ENCODE results near the gene STIM2. TPM values are rescaled to one million over a fixed set of nuclear protein-coding genes. Genes with fewer than 3 reads are reported as not detected.

Gene STIM2
- total RNA-seq, 1 donor from 2014 or later: 22.5 TPM

DNA sequence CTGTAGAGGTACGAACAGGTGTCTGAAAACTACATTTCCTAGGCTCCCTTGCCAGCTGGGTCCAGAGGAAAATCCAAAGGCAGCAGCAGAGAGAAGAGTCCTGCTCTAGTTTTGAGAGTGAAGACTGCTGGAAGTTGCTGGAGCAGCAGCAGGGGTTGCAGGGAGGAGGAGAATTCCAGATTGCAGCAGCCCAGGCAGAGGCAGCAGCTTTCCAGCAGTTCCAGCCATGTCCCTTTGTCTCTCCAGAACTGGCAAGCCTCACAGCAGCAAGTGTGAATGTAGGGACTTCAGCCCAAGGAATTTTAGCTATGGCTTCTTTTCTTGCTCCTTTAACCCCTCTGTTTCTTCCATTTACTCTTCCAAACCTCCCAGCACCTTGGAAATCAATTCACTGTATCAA, 24.1 kb upstream of the STIM2 start:
- DNase-seq (ENCODE audit: low spot score): no peak

DNA sequence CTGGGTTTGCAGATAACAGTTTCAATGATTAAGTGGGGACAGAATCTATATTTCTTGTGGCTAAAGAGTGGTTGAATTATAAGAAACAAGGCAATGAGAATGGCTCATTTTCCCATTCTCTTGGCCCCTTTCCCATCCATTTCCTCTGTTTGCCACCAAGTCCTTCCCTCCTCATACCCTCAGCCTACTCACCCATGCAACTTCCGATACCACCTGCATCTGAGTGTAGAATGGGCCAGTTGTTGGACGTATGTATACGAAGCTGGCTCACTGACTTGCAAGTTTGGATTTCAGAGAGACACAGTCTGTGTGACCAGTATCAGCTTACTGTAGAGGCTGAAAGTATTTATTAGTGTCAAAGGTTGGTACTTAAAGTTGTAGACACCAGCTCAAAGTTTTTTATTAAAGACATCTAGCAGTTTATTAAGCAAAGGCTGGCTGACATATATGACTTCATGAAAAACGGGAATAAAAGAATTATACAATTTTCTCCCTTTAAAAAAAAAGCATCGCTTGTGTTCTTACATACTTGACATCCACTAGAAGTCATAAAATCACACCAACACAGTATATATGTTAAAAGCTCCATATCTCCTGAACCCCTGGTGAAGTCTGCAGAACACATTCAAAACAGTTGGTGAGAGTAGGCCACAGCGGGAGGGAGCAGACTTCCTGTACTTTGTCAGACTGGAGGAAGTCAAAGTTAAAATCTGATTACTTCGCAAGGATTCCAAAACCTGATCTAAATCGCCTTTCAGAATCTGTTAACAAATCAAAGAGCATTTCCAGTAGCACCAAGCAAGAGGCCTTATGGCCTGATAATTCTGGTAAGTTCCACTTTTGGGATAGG, 22.4 kb upstream of the STIM2 start:
- no peak for DNase-seq (ENCODE audit: low spot score)

DNA sequence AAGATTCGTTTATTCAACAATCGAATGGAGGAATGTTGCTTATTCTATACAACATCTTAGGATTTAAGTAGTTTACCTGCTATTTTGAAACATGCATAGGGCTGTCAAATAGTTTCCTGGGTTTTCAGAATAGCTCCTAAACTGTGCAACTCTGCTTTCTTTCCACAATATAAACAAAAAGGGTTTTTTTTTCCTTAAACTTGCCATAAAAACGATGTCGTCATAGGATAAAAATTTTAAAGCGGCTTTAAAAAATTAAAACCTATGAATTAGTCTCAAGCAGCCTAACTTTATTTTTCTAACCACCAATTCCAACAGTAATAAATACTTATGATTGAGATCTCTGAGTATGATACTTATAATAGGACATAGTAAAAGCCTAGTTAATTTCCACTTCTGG, 21.6 kb upstream of the STIM2 start:
- DNase-seq (ENCODE audit: low spot score): no peak

DNA sequence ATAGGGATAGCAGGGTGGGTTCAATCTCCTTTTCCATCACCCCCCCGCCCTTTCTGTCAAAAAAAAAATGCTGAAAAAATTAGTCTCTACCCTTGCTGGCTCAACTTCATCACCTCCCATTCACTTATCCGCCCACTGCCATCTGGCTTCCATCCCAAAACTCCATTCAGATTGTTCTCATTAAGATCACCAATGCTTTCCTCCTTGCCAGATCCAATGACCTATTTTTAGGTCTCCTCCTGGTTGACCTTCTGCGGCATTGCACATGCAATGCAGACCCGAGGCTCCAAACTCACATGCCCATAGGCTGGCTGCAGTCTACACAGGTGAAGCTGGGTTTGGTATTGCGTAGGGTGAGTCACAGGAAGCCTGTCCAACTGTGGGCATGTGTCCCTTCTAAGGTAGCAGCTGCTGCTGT, 21.1 kb upstream of the STIM2 start:
- no peak for DNase-seq (ENCODE audit: low spot score)

DNA sequence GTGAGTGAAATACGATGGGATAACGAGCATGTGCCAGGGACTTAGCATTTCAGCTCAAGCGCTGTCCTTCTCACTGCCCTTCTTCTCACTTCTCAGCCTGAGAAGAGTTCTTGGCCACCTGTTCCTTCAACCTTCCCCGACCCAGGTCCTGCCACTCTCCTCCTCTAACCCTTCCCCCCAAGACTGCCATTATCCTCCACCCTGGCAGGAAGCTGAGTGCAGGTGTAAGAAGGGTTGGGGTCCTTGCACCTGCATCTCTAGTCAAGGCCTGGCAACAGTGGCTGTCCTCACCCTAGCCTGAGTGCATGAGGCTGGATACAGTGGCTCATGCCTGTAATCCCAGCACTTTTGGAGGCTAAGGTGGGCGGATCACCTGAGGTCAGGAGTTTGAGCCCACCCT, 19.9 kb upstream of the STIM2 start:
- DNase-seq (ENCODE audit: low spot score): no peak

DNA sequence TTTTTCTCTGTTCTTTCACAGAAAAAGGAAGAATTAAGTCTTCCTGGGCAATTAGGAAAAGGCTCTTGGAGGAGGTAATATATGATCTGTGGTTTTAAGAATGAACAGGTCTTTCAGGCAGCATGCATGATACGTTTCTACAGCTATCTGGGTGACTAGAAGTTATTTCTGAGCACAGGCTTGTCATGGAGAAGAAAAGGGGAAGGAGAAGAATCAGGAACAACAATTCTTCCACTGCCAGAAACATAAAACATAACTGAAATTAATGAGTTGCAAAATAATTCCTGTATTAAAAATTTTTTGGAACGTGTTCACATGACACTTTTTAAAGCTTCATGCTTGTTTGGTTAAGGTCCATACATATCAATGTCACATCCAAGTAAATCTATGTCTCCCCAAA, 17.7 kb upstream of the STIM2 start:
- no peak for DNase-seq (ENCODE audit: low spot score)

DNA sequence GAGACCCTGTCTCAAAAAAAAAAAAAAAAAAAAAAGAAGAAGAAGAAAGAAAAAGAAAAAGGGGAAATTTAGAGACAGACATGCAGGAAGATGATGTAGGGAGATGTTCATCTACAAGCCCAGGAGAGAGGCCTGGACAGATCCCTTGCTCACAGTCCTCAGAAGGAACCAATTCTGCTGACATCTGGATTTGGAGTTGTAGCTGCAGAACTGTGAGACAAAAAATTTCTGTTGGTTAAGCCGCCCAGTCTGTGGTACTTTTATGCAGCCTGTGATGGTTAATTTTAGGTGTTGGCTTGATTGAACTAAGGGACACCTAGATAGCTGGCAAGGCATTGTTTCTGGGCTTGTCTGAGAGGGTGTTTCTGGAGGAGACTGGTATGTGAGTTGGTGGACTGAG, 10.1 kb upstream of the STIM2 start:
- no peak for DNase-seq (ENCODE audit: low spot score)

DNA sequence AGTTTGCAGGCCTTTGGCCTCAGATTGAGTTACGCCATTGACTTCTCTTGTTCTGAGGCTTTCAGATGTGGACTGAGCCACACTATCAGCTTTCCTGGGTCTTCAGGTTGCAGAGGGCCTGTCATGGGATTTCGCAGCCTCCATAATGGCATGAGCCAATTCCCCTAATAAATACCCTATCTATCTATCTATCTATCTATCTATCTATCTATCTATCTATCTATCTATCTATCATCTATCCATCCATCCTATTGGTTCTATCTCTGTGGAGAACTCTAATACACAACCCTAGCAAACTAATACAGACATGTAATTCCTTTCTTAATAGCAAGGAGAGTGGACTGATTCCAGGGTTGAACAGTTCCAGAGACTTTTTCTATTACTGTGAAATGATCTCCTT, 9.5 kb upstream of the STIM2 start:
- no peak for DNase-seq (ENCODE audit: low spot score)

DNA sequence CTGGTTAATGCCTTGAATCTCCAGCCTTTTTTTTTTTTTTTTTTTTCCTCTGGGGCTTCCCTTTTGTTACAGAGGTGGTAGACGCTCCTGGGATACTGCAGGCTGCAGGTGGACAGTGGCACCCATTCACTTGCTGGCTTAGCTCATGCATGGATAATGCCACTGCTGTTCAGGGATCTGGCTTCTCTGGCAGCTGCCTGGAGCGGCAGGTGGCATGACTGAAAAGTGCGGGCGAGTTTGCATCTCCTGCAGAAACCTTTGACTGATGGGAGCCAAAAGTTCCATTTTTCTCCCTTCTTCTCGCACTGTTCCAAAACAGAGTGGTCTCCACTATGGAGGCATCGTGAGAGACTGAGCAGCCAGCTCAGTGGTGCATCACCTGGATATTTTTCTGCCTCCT, 5.9 kb upstream of the STIM2 start:
- DNase-seq (ENCODE audit: low spot score): no peak

DNA sequence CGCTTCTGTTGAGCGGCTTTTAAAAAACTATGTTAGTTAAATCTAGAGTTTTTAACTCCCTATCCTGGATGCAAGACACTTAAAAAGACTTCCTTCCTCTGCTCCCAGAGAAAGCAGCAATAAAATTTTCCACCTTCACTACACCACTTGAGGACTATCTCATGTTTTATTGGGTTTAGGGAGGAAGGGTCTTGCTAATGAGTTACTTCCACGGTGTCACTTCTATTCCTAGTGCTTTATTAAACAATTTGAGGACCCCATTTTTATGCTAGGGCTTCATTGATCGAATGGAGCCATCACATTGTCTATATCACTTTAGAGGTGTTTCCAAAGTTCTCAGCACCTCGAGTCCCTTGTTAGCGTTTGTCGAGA, 3.7 kb upstream of the STIM2 start:
- DNase-seq (ENCODE audit: low spot score): no peak

DNA sequence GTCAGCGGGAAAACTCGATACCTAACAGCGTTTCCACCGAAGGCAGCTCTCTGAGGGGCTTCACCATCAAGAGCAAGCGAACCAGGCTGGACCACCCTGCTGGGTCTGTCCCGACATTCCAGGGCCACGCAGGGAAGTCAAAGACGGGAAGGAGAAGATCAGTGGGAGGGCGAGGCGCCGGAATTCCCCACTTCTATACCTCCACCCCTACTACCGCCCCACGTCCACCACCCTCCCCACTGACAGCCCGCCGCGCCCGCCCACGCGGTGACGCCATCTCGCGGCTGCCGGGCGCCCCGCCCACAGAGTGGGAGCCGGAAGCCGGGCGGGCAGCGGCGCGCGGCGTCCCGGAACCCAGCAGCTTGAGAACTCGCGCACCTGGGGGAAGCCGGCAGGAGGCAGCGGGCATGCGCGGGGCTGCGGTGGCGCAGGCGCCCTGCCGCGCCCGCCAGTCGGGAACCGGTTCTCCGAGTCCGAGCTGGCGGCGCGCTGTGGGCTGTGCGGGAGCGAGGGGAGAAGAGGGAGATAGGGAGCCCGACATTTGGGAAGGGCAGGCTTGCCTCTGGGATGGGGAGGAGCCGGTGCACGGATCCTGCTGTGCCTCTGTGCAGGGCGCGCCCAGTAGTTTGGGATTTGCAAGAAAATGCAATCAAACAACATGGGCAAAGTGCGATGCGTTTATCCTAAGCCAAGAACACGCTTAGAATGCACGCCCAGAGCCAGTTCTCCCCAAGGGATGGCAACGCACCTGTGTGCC, 3.2 kb upstream of the STIM2 start:
- peak; percentile 98 for DNase-seq (ENCODE audit: low spot score)

DNA sequence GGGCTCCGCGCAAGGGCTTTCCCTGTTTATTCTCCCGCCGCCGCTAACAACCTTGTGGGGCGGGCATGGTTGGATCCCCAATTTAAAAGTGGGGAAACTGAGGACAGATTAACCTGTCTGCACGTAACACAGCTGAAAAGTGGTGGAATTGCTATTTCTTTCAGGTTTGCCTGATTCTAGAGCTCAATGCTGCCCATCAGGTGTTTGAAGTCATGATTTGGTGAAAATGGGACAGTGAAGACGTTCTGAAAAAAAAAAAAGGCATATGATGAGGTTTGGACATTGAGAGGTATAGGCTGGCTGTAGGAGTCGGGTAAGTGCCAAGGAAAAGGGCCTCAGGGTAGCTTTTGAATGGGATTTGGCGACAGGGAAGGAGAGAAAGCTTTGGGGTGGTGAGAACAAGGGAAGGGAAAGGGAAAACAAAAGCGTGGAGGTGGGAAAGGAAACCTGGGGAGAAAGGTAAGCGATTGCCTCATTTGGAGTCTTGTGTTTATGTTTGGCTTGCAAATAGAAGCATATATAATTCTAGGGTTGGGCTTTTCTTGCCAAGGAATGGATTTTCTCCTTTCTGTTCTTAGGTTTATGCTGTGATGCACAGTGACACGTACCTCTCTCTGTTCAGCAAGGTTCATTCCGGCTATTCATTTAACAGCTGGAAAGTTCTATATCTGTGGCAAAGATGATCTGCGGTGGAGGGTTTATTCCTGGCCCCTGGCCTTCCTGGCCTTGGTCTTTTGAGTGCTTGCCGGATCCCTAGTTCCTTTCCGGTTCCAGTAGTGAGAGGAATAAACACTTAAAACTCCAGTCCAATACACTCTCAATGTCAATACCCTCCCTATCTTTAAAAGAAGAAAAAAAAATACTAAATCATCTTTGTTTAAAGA, 2.4 kb upstream of the STIM2 start:
- DNase-seq (ENCODE audit: low spot score): no peak

DNA sequence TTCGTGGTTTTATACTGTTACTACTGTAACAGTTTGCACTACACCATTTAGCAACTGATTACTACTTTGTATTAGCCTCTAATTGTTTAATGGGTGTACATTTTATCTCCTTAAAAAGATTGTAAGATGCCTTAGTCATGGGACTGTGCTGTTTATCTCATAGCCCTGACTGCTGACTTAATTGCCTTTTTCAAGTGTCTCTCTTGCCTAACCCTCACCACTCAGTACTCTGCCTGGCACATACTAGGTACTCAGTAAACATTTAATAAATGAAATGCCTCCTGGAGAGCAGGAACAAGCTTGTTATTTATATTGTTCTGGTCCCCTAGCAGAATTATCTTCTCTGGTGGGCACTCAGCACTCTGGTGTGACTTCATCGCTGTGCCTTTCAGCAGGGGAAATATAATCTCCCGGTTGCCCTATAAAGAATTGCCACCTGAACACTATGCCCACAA, 1.7 kb upstream of the STIM2 start:
- no peak for DNase-seq (ENCODE audit: low spot score)

DNA sequence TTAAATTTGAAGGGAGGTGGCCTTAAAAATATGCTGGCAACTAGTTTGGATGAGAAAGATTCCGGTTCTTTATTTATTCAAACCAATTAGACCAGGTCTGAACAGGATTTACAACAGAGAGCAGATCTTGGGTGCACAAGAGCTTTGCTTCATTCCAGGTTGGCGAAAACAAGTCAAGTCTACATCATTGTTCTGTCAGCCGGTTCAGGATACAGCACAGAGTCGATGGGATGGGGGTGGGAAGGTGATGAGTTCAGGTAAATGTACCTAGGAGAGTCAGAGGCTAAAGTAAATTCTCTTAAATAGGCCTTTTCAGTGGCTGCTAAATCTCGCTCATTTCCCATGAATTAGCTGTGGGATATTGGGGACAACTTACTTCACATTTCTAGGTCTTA, 882 bp upstream of the STIM2 start:
- no peak for DNase-seq (ENCODE audit: low spot score)

DNA sequence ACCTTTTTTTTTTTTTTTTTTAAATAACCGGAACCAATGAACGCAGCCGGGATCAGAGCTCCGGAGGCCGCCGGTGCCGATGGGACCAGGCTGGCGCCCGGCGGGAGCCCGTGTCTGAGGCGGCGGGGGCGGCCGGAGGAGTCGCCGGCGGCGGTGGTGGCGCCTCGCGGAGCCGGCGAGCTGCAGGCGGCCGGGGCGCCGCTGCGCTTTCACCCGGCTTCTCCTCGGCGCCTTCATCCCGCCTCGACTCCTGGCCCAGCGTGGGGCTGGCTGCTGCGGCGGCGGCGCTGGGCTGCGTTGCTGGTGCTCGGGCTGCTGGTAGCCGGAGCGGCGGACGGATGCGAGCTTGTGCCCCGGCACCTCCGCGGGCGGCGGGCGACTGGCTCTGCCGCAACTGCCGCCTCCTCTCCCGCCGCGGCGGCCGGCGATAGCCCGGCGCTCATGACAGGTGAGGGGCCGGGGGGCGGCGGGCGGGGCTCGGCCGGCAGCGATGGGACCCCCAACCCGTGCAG, 337 bp downstream of the STIM2 start:
- DNase-seq (ENCODE audit: low spot score): no peak

DNA sequence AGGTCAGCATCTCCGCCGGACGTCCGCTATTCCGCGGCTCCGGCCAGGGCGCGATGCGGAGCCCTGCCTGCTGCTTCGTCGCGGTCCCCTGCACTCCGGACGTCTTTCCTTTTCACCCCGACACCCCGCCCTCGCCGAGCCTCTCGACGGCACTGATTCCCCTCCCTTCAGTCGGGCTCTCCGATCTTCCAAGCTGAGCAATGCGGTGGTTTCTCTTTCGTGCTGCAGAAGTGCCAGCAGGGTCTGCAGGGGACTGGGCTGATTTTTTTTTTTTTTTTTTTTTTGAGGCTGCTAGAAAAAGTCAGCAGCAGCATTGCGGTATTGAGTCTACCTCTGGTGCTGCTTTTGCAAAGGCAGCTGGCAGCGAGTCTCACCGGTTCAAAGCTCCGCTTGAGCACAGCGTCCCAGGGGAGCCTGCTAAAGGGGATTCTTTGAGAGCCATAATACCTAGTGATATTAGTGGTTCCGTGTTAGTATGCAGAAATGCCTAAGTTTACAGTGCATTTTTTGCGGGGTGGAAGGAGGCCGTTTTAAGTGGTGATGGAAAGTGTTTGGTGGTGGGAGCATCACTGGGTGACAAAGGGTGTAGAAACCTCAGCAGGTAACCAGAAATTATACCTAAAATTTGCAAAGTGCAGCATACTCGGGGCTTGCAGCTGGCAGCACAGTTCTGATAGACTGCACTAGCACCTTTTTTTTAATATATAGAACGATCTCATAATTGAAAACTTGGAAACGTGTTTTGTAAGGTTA, 969 bp downstream of the STIM2 start:
- no peak for DNase-seq (ENCODE audit: low spot score)

DNA sequence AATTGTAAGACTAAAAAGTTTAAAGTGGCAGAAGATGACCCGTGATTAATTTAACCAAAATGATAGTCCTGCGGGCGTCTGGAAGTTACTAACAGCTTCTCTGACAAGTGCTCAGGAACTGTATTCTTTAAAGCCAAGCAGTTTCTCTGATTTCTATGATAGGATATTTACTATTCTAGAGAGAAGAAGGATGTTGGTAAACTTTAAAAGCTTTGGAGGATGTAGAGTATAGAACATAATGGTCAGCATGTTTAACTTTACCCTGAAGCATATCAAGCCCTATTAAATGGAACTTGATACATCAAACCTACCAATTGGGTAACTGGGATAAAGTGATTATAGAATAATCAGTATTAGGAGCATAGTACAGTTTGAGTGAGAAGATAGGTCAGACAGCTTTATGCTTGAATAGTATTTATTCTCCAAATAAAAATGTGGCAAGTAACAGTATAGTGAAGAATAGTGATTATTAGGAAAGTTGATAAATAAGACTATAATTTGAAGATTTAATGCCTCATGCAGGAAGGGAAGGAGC, 1.8 kb downstream of the STIM2 start:
- DNase-seq (ENCODE audit: low spot score): no peak

DNA sequence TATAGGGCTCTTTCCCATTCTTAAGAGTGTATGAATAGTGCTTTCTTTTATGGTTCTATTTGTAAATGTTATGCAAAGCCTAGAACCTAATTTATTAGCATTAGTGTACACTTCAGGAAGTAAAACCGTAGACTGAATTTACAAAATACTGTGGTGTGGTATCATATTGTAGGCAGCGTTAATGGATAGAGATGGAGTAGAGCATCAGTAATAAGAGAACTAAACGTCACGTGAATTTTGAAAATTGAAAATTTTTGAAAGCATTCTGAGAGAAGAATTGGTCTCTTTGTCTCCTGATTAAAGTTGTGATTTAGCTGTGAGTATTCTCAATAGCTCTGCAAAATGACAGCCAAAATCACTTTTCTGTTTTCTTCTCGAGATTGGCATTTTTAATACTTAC, 2.9 kb downstream of the STIM2 start:
- DNase-seq (ENCODE audit: low spot score): no peak

DNA sequence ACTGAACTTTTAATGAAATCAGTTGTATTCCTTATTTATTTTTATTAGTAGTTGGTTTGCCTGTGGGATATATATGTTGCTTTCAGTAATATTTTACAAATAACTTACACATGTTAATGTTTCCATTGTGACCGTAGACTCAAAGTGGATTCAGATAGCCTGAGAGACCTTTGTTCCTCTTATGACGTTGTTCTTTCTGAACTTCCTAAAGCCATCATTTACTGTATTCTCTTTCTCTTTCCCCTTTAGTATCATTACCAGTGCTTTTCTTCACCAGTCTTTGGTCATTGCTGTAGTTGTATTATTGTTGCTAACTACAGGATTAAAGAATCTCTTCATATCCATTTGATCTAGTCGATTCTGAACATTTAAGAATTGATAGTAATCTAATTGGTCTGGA, 4.3 kb downstream of the STIM2 start:
- DNase-seq (ENCODE audit: low spot score): no peak

DNA sequence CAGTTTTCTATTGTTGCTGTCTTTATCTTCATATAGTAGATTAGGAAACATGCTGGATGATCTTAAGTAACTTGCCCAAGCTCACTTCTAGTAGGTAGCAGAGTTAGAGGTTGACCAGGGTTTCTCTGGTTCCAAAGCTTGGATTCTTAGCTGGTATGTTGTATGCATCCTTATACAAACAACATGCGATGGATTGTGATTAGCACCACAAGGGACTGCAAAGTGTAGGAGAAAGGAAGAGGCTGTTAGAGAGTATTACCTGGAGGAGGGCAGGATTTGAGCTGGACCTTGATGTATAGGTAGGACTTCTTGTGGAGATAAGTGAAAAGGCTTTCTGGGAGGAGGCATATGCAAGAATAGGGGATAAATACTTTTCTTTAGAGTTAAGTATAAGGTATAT, 5.6 kb downstream of the STIM2 start:
- no peak for DNase-seq (ENCODE audit: low spot score)

DNA sequence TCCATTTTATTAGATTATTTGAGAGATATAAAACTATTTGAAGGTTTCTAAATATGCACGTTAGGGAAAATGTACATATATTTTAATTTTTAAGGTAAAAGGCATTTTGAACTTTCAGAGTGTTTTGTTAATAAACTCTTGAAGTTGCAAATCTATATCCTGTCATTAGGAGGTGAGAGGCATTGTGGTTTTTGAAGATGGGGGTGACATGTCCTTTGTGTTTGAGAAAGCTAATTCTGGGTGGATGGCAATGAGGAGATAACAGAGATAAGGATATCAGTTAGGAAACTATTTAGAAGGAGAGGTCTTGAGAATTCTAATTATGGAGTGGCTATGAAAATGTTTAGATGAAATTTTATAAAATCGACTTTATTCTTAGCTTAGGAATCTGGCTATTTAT, 6.1 kb downstream of the STIM2 start:
- DNase-seq (ENCODE audit: low spot score): no peak
